Fibroblast of pulmonary artery (primary cell): ENCODE measurements around the gene LRP1B.
A peak's percentile ranks its signal among the peaks of the same experiment; 100 is the strongest.

Experiments used
- DNase-seq: peaks from one replicate; pipeline ENCODE4 v3.0.0-alpha.2; 2010; ENCODE audit warnings: low read depth
- H3K4me3 ChIP-seq: replicated peaks from 2 replicates; pipeline ENCODE4 v1.5.1; 2011; ENCODE audit warnings: low read depth, mild to moderate bottlenecking, control low read depth, low read length, moderate library complexity
- TF ChIP-seq, protein P1 (sequence below): IDR thresholded peaks from 2 replicates; pipeline ENCODE4 v1.5.1; 2011; ENCODE audit warnings: mild to moderate bottlenecking, control low read depth, low read length, inconsistent platforms; ENCODE audit errors: missing control alignments

The LRP1B gene

DNA sequence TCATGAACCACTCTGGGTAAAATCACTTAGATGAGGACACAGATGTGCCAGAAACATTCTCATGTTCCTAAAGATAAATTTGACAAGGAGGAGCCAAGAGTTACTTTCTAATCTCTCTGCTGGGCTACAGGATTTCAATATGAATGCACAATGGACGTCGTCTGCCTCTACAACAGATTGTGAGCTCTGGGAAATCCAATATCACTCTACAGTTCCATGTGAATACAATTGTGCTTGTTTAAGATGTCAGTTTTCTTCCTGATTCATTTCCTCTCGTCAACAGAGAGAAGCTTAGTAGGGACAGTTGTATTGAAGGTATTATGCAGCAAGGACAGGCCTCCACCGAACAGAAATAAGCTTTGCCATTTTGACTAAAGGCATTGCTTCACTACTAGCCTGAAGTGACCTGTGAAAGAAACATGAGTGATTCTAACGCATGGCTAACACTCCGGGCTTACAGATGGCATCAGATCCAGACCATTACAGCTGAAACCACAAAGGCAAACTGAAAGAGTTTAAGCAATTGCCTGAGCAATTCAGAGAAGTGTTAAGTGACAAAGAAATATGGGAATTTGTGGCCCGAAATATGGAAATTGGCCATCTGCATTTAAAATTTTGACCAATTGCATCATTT lies 1591.5 kb downstream of the LRP1B start:
- TF ChIP-seq, protein P1, sequence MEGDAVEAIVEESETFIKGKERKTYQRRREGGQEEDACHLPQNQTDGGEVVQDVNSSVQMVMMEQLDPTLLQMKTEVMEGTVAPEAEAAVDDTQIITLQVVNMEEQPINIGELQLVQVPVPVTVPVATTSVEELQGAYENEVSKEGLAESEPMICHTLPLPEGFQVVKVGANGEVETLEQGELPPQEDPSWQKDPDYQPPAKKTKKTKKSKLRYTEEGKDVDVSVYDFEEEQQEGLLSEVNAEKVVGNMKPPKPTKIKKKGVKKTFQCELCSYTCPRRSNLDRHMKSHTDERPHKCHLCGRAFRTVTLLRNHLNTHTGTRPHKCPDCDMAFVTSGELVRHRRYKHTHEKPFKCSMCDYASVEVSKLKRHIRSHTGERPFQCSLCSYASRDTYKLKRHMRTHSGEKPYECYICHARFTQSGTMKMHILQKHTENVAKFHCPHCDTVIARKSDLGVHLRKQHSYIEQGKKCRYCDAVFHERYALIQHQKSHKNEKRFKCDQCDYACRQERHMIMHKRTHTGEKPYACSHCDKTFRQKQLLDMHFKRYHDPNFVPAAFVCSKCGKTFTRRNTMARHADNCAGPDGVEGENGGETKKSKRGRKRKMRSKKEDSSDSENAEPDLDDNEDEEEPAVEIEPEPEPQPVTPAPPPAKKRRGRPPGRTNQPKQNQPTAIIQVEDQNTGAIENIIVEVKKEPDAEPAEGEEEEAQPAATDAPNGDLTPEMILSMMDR, result no peak
- H3K4me3 ChIP-seq, result no peak overlapping the region
- no peak for DNase-seq

DNA sequence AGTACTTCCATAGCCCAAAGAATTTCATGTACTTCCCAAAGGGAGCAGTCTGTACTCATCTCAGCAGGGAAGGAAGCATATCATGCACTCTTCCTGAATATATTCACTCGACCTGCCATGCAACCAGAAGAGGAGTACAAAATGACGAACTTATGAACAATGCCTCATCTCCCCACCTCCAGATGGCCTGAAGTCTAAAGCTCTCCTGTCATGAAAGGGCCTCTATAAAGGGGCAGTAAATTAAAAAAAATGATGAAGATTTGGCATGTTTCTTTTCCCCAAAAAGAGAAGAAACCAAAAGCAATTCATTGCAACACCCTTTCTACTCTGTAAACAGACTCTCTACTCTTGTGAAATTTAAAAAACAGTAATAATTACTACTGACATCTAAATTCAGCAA lies 1601.1 kb downstream of the LRP1B start:
- no peak for DNase-seq
- no peak overlapping the region for H3K4me3 ChIP-seq

DNA sequence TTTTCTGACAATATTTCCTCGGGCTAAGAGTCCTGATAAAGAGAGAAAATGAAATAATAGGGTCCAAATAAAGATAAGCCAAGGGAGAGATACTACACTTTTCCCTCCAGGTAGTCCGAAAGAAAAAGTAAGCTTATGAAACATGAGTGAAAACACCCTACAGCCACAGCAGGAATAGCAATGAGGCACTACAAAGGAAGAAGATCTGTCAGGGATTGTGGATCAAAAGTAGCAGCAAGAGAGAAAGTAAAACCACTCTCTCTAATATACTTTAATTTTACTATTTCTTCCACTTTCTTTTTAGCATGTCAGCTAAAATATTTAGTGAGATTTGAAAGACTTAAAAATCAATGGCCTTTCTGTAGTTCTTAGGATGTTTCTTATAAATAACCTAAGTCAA lies 1601.8 kb downstream of the LRP1B start:
- H3K4me3 ChIP-seq, result no peak overlapping the region
- DNase-seq, result no peak
- TF ChIP-seq, protein P1, result no peak

More for the DNA sequence above, 1601.1 kb downstream of the LRP1B start:
- TF ChIP-seq, protein P1, result no peak

DNA sequence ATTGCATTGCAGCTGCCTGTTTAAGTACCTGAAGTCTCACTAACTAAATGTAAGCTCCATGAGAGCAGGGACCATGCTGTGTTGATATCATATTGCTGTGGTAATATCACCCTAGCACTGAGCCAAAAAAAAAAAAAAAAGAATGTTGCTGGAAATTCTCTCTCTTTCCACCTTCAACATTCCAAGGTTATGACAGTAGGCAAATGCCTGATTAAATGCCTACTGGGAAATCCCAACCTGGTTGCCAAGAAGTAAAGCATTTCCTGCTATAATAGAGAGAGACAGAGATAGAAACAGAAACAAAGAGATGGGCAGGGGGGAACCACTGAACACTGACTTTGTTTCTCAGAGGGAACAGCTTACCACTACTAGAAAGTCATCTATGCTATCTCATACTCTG lies 1604.2 kb downstream of the LRP1B start:
- TF ChIP-seq, protein P1, result no peak
- peak; percentile 77 for DNase-seq
- no peak overlapping the region for H3K4me3 ChIP-seq

DNA sequence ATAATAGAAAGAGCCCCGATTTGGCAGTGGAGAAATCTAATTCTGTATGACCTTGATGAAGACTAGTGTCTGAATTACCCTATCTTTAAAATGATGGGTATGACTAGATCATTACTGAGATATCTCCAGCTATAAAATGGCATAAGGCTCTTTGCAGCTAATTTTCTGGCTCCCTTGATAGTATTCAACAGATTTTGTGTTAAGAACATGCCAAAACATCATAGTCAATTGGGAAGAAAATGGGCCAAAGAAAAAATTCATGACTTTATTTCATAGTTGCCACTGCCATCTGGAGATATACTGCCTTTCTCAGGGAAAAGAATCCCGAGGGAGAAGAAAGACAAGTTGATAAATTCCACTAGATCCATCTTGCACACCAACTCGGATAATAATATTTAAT lies 1618.7 kb downstream of the LRP1B start:
- no peak overlapping the region for H3K4me3 ChIP-seq
- no peak for DNase-seq
- TF ChIP-seq, protein P1, result no peak

DNA sequence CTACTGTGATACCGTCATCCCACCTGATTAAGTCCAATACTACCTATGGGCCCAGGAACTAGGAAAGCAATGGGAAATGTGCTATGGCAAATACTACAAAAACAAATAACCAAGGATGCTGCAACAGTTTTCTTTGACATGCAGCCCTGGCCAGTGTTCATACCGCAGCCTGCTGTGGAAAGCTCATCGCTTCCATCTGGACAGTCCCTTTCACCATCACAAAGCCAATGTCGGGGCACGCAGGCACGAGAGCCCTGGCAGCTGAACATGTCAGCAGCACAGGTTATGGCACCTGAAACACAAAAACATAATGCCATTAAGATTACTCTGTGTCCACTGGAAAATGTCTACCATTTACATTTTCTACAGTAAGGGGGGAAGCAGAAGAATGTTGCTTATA lies 1621.1 kb downstream of the LRP1B start:
- TF ChIP-seq, protein P1, result no peak
- no peak for DNase-seq
- no peak overlapping the region for H3K4me3 ChIP-seq

DNA sequence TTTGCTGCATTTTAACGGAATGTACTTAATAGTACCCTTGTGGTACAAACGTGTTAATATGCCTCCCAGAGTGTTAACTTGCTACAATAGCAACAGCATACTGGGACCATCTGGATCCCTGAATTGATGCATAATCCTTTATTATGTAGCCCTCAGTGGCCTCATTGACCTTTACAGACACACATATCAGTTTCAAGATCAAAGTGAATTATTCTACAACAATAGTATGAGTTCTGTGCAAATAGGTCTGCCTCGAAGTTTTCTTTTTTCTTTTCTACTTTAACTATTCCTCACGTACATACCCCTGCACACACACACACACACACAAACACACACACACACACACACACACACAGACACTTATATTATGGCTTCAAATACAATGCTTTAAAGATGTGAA lies 1622.1 kb downstream of the LRP1B start:
- no peak overlapping the region for H3K4me3 ChIP-seq
- TF ChIP-seq, protein P1, result no peak
- DNase-seq, result no peak
